Left ventricle myocardium inferior (tissue), 1 donor: ENCODE measurements around the gene FAM78A. TPM values are rescaled to one million over a fixed set of nuclear protein-coding genes. Genes with fewer than 3 reads are reported as not detected.
"Not testable (repeated sequence)": the region's sequence is repeated elsewhere in the genome, so short reads cannot be mapped to it uniquely, and the experiment has no call there.

Source experiments
- DNase-seq: peaks from one replicate; pipeline ENCODE4 v3.0.0-alpha.2; 2020
- H3K27ac ChIP-seq: fragments of 200-600 bp; replicated peaks from 2 replicates; pipeline ENCODE4 v1.8.0; 2021
- H3K27me3 ChIP-seq: fragments of 200-600 bp; 2 replicates; pipeline ENCODE4 v1.8.0; 2021; ENCODE audit warnings: low read depth
- H3K36me3 ChIP-seq: fragments of 200-600 bp; 2 replicates; pipeline ENCODE4 v1.8.0; 2021
- H3K4me1 ChIP-seq: fragments of 200-600 bp; 2 replicates; pipeline ENCODE4 v1.8.0; 2021
- H3K4me3 ChIP-seq: fragments of 200-600 bp; 2 replicates; pipeline ENCODE4 v1.8.0; 2021; ENCODE audit warnings: mild to moderate bottlenecking, moderate library complexity
- H3K9me3 ChIP-seq: fragments of 200-600 bp; replicated peaks from 2 replicates; pipeline ENCODE4 v1.8.0; 2021
- CTCF ChIP-seq: fragments of 200-600 bp; IDR thresholded peaks from 2 replicates; pipeline ENCODE4 v1.8.0; 2021; ENCODE audit warnings: antibody characterized with exemption, mild to moderate bottlenecking, borderline replicate concordance
- intact Hi-C: fragments of 100-400 bp; cut with micrococcal nuclease; formaldehyde crosslinking; loops from one replicate; pipeline ENCODE4 v1.11.0; 2022
- total RNA-seq: library from RNA; stranded (reverse); fragmentation: NEBNext Ultra II Directional; extraction: Animal tissue kit (Norgen Biotek cat#: 25700); gene quantifications from one replicate; pipeline ENCODE4 v1.2.1, GENCODE V29; 2021
- donor health status: DM: no; HTN: yes; CAD: no; lungs with severe emphysema.

Gene FAM78A
- total RNA-seq, 1 donor from 2014 or later: 47.3 TPM

- Histone ChIP-seq H3K36me3 (peaks cover 30% of the 10 kb centered on the region), H3K27ac (no peak overlapping the region), H3K4me1 (peaks cover 23% of the 10 kb centered on the region), H3K4me3 (no peak overlapping the region), H3K27me3 (no peaks in the 10 kb centered on the region), H3K9me3 (no peaks in the 10 kb centered on the region)
- intact Hi-C loops: no loop called here
- no peak for TF ChIP-seq CTCF
- DNase-seq: no peak
Observed at GRCh38 chr9:131218370-131218769, 57.9 kb downstream of the FAM78A start.

GRCh38 chr9:131217331-131218031, 58.8 kb downstream of the FAM78A start:
- no peak for DNase-seq
- Histone ChIP-seq H3K27ac (no peak overlapping the region), H3K9me3 (peaks cover 4% of the 10 kb centered on the region), H3K36me3 (peaks cover 25% of the 10 kb centered on the region), H3K27me3 (no peaks in the 10 kb centered on the region), H3K4me1 (peaks cover 23% of the 10 kb centered on the region), H3K4me3 (no peak overlapping the region)
- intact Hi-C loops: no loop called here
- TF ChIP-seq CTCF: no peak

- Histone ChIP-seq H3K27me3 (no peaks in the 10 kb centered on the region), H3K4me3 (no peak overlapping the region), H3K9me3 (peaks cover 11% of the 10 kb centered on the region), H3K27ac (no peak overlapping the region), H3K36me3 (peaks cover 27% of the 10 kb centered on the region), H3K4me1 (peaks cover 23% of the 10 kb centered on the region)
- intact Hi-C loops: no loop called here
- no peak for DNase-seq
- TF ChIP-seq CTCF: no peak
Observed at GRCh38 chr9:131216806-131217205, 59.5 kb downstream of the FAM78A start.

- peaks cover 25% of the 10 kb centered on the region for H3K9me3 ChIP-seq
- no peak overlapping the region for H3K27ac ChIP-seq
- intact Hi-C loops: no loop called here
- no peak for TF ChIP-seq CTCF
- no peak for DNase-seq
- no peaks in the 10 kb centered on the region for H3K27me3 ChIP-seq
- no peak overlapping the region for H3K4me3 ChIP-seq
- H3K36me3 ChIP-seq: peaks cover 42% of the 10 kb centered on the region
- H3K4me1 ChIP-seq: peaks cover 23% of the 10 kb centered on the region
Observed at GRCh38 chr9:131214876-131215275, 61.4 kb downstream of the FAM78A start.

- Histone ChIP-seq H3K27me3 (no peaks in the 10 kb centered on the region), H3K4me3 (no peak overlapping the region), H3K9me3 (peaks cover 25% of the 10 kb centered on the region), H3K36me3 (peaks cover 44% of the 10 kb centered on the region), H3K4me1 (peaks cover 23% of the 10 kb centered on the region), H3K27ac (no peak overlapping the region)
- no peak for DNase-seq
- intact Hi-C loops: no loop called here
- no peak for TF ChIP-seq CTCF
Observed at GRCh38 chr9:131214286-131214856, 61.9 kb downstream of the FAM78A start.

GRCh38 chr9:131211920-131212319, 64.4 kb downstream of the FAM78A start:
- peaks cover 55% of the 10 kb centered on the region for H3K36me3 ChIP-seq
- H3K27me3 ChIP-seq, H3K4me3 ChIP-seq, DNase-seq, H3K27ac ChIP-seq, intact Hi-C loops: not testable (repeated sequence)
- peaks cover 15% of the 10 kb centered on the region for H3K4me1 ChIP-seq
- peaks cover 25% of the 10 kb centered on the region for H3K9me3 ChIP-seq
